GM12874 (cell line): ENCODE results near the gene XCL2.

ENCODE experiments used
- TF ChIP-seq, protein P1 (sequence below): IDR thresholded peaks from 2 replicates; pipeline ENCODE4 v1.5.1; 2011; ENCODE audit warnings: low read depth, mild to moderate bottlenecking, control low read depth, low read length, moderate library complexity; ENCODE audit not compliant: insufficient read depth

Gene XCL2

DNA sequence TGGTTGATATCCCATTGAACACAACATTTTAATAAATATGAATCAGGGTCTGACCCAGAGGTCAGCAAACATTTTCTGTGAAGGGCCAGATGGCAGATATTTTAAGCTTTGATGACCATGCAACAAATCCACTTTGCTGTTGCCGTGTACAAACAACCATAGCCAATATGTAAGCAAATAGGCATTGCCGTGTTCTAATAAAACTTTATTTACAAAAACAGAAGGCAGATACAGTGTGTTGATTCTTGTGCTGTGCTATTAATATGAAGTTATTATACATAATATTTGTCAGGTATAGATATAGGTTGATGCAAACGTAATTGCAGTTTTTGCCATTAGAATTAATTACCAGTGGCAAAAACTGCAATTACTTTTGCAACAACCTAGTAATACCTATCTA is 23.8 kb upstream of the XCL2 start:
- TF ChIP-seq, protein P1, sequence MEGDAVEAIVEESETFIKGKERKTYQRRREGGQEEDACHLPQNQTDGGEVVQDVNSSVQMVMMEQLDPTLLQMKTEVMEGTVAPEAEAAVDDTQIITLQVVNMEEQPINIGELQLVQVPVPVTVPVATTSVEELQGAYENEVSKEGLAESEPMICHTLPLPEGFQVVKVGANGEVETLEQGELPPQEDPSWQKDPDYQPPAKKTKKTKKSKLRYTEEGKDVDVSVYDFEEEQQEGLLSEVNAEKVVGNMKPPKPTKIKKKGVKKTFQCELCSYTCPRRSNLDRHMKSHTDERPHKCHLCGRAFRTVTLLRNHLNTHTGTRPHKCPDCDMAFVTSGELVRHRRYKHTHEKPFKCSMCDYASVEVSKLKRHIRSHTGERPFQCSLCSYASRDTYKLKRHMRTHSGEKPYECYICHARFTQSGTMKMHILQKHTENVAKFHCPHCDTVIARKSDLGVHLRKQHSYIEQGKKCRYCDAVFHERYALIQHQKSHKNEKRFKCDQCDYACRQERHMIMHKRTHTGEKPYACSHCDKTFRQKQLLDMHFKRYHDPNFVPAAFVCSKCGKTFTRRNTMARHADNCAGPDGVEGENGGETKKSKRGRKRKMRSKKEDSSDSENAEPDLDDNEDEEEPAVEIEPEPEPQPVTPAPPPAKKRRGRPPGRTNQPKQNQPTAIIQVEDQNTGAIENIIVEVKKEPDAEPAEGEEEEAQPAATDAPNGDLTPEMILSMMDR, result no peak

DNA sequence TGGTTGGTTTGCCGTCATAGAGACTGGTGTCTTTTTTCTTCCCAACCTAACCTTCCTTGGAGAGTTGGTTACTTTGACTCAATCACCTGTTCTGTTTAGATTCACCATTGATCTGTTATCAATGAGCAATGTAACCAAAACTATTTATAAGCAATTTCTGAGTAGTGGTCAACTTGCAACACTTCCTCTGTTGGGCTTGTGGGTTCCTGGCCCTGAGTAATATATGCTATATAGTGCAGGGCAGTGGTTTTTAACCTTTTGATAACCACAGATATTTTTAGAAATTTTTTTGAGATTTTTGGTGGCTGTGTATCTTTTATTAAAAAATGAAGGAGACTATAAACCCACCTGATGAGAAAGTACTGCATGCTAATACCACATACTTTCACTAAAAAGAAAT is 23.2 kb upstream of the XCL2 start:
- TF ChIP-seq, protein P1, result no peak

DNA sequence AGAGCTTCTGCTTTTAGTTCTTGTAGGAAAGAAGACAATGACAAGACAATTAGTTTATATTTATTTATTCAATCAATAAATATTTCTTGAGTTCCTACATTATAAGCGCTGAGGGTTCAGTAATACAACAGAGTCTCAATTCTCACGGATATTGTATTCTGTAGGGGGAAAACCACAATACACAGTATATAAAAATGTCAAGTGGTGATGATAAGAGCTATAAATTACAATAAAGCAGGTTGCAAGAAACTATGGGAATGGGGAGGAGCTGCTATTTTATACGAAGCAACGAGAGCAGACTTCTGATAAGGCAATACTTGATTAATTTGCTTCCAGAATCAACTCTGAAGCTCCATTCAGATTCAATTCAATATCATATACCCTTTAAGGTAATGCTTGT is 22.0 kb upstream of the XCL2 start:
- TF ChIP-seq, protein P1, result no peak

DNA sequence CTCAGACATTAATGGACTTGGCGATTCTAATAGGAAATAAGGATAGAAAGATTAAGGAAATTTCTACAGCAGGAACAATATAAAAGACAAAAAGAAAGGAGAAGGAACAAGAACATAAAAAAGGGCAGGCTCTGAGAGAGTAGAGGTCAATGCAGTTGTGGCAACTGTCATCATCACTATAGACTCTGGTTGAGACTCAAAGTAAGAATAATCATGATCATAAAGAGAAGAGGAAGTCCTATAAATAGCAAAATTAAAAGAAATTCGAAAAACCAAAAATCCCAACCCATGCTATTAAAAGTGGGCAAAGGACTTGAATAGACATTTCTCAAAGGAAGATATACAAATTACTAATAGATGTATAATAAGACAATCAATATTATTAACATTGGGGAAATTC is 18.2 kb upstream of the XCL2 start:
- TF ChIP-seq, protein P1, result no peak

DNA sequence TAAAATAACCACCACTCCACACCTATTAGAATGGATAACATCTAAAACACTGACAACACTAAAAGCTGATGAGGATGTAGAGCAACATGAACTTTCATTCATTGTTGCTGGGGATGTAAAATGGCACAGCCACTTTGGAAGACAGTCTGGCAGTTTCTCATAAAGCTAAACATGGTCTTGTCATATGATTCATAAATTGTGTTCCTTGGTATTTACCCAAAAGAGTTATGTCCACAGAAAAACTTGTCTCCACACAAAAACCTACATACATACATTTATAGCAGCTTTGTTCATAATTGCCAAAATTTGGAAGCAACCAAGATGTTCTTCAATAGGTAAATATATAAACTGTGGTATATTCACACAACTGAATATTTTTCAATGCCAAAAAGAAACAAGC is 16.6 kb upstream of the XCL2 start:
- TF ChIP-seq, protein P1, result no peak

DNA sequence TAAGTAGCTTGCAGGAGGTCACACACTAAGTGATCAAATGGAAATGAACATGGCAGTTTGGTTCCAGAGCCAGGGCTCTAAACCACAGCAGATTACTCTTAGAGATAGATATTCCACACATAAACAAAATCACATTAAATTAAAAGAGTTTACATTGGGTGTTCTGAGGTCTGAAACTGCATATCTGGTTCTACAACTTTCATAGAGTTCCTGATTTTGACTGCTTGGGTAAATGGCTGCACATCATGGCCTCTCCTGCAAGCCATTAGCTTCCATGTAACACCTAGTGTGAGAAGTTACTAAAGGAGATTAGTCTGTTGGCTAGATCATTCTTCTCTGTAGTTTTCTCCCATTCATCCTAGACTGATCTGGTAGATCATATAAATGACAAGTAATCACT is 12.8 kb upstream of the XCL2 start:
- TF ChIP-seq, protein P1, result no peak

DNA sequence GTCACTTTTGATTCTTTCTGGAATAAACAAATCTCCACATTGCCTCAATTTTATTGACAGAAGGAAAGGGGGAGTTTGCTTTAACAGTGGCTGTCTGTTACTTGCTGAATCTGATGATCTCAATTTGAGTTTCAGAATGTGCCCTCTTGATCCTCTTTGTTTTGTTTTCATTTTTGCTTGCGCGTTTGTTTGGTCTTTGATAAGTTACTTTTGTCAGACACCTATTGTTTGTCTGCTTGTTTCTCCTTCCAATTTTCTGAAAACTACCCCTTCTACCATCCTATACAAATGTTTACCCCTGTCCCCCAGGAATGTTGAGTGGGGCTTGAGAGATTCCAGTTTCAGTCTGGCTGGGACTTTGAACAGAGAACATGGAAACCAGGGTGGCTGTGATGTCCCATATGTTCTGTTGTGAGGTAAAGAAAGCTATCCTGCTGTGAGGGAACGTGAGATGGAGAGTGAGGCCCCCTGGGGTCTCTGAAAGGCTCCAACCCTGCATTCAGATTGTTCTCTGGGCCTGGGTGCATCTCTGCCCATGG is 11.8 kb upstream of the XCL2 start:
- TF ChIP-seq, protein P1, result no peak
